Large intestine (tissue), 3 donors: Measurements from ENCODE around the gene VTCN1. TPM values are rescaled to one million over a fixed set of nuclear protein-coding genes. Genes with fewer than 3 reads are reported as not detected.
"Not testable (repeated sequence)": the region's sequence is repeated elsewhere in the genome, so short reads cannot be mapped to it uniquely, and the experiment has no call there.

ENCODE experiments used
- DNase-seq, 2 donors: peaks; one replicate each; pipeline versions ENCODE4 v3.0.0 to v3.0.0-alpha.2; 2013
- H3K27ac ChIP-seq: one replicate; pipeline ENCODE4 v1.5.1; 2013; ENCODE audit warnings: low read length
- H3K27me3 ChIP-seq: 2 replicates; pipeline ENCODE4 v1.6.1; 2013; ENCODE audit warnings: low read length; ENCODE audit not compliant: control insufficient read depth, insufficient read depth
- H3K36me3 ChIP-seq: 2 replicates; pipeline ENCODE4 v1.6.1; 2013; ENCODE audit warnings: low read length; ENCODE audit not compliant: control insufficient read depth, insufficient read depth
- H3K4me1 ChIP-seq: one replicate; pipeline ENCODE4 v1.6.1; 2013; ENCODE audit warnings: low read length; ENCODE audit not compliant: control insufficient read depth, insufficient read depth
- H3K4me3 ChIP-seq: one replicate; pipeline ENCODE4 v1.5.1; 2013; ENCODE audit warnings: low read length
- H3K9me3 ChIP-seq: one replicate; pipeline ENCODE4 v1.6.1; 2013; ENCODE audit warnings: mild to moderate bottlenecking, low read depth, low read length, moderate library complexity; ENCODE audit not compliant: control insufficient read depth
- WGBS: methylation state at CpG from one replicate; pipeline ENCODE4 v1.1.5; 2013; ENCODE audit warnings: low lambda C conversion rate; ENCODE audit not compliant: insufficient coverage; 5-methylcytosine and 5-hydroxymethylcytosine counted together
- polyA plus RNA-seq: library from polyadenylated mRNA; unstranded; fragments of 120-200 nt; gene quantifications from one replicate; pipeline ENCODE4 v1.2.1, GENCODE V29; 2013

Gene VTCN1
- polyA plus RNA-seq, 1 donor: 0.04 TPM

GRCh38 chr1:117130526-117130925, 80.2 kb downstream of the VTCN1 start:
- WGBS: 100% methylated on average over 2 of the region's 4 CpGs
- no peak for DNase-seq
- H3K27me3 ChIP-seq: no peaks in the 10 kb centered on the region

GRCh38 chr1:117128323-117129079, 82.2 kb downstream of the VTCN1 start:
- Histone ChIP-seq H3K36me3 (no peaks in the 10 kb centered on the region), H3K27me3 (no peaks in the 10 kb centered on the region), H3K9me3 (no peaks in the 10 kb centered on the region), H3K4me1 (no peaks in the 10 kb centered on the region), H3K27ac (no peak overlapping the region), H3K4me3 (no peak overlapping the region)
- DNase-seq: peak in 1 of 2 donors; percentile 14
- WGBS: 86% methylated on average over 2 of the region's 5 CpGs

More at GRCh38 chr1:117130526-117130925, 80.2 kb downstream of the VTCN1 start:
- Histone ChIP-seq H3K4me1 (no peaks in the 10 kb centered on the region), H3K9me3 (no peaks in the 10 kb centered on the region), H3K27ac (no peak overlapping the region), H3K36me3 (no peaks in the 10 kb centered on the region), H3K4me3 (no peak overlapping the region)

GRCh38 chr1:117127795-117128194, 82.9 kb downstream of the VTCN1 start:
- Histone ChIP-seq H3K9me3 (no peaks in the 10 kb centered on the region), H3K4me3 (no peak overlapping the region), H3K4me1 (no peaks in the 10 kb centered on the region), H3K27me3 (no peaks in the 10 kb centered on the region), H3K36me3 (no peaks in the 10 kb centered on the region), H3K27ac (no peak overlapping the region)
- DNase-seq: no peak

GRCh38 chr1:117124661-117125060, 86.1 kb downstream of the VTCN1 start:
- no peak overlapping the region for H3K4me3 ChIP-seq
- no peak for DNase-seq
- no peak overlapping the region for H3K27ac ChIP-seq
- 67% methylated on average over 1 of the region's 1 CpG for WGBS
- H3K4me1 ChIP-seq: peaks cover 10% of the 10 kb centered on the region
- no peaks in the 10 kb centered on the region for H3K27me3 ChIP-seq
- no peaks in the 10 kb centered on the region for H3K36me3 ChIP-seq
- H3K9me3 ChIP-seq: no peaks in the 10 kb centered on the region

- no peaks in the 10 kb centered on the region for H3K9me3 ChIP-seq
- no peak overlapping the region for H3K27ac ChIP-seq
- H3K36me3 ChIP-seq: no peaks in the 10 kb centered on the region
- 86% methylated on average over 2 of the region's 2 CpGs for WGBS
- no peak for DNase-seq
- no peaks in the 10 kb centered on the region for H3K27me3 ChIP-seq
- peaks cover 10% of the 10 kb centered on the region for H3K4me1 ChIP-seq
- no peak overlapping the region for H3K4me3 ChIP-seq
These were observed 87.5 kb downstream of the VTCN1 start for GRCh38 chr1:117123274-117123673.

- Histone ChIP-seq H3K4me1 (peaks cover 10% of the 10 kb centered on the region), H3K9me3 (no peaks in the 10 kb centered on the region), H3K27me3 (no peaks in the 10 kb centered on the region), H3K36me3 (no peaks in the 10 kb centered on the region), H3K27ac (peak overlapping the region; percentile 86), H3K4me3 (peak overlapping the region; percentile 88)
- WGBS: 26% methylated on average over 3 of the region's 32 CpGs
- DNase-seq: no peak
These were observed 88.2 kb downstream of the VTCN1 start for GRCh38 chr1:117122330-117123025.

GRCh38 chr1:117121589-117122329, 89.0 kb downstream of the VTCN1 start, which contains the start of gene TRIM45:
Gene TRIM45, minus strand, starts transcription at chr1:117121749. Its CDS starts 548 bp downstream, at chr1:117121201.
- Histone ChIP-seq H3K4me3 (peak within 1 kb of the TSS; percentile 88), H3K27ac (peak within 1 kb of the TSS; percentile 86), H3K27me3 (no peaks in the 10 kb centered on the region), H3K4me1 (peaks cover 10% of the 10 kb centered on the region), H3K36me3 (no peaks in the 10 kb centered on the region), H3K9me3 (no peaks in the 10 kb centered on the region)
- peak; percentile 94 to 98 for DNase-seq
- no CpG with 5 or more reads among the region's 71 CpGs for WGBS

- H3K4me3 ChIP-seq: peak overlapping the region; percentile 88
- 0% methylated on average over 1 of the region's 29 CpGs for WGBS
- DNase-seq: peak; percentile 29
These were observed 89.7 kb downstream of the VTCN1 start for GRCh38 chr1:117120774-117121588.

GRCh38 chr1:117119144-117119543, 91.6 kb downstream of the VTCN1 start:
- H3K9me3 ChIP-seq, H3K36me3 ChIP-seq, H3K4me3 ChIP-seq, DNase-seq, H3K27ac ChIP-seq, H3K27me3 ChIP-seq, H3K4me1 ChIP-seq: not testable (repeated sequence)
- no CpG with 5 or more reads among the region's 10 CpGs for WGBS

More at GRCh38 chr1:117120774-117121588, 89.7 kb downstream of the VTCN1 start:
- Histone ChIP-seq H3K9me3 (no peaks in the 10 kb centered on the region), H3K36me3 (no peaks in the 10 kb centered on the region), H3K27me3 (no peaks in the 10 kb centered on the region), H3K27ac (peak overlapping the region; percentile 86), H3K4me1 (peaks cover 10% of the 10 kb centered on the region)
